IPS-NIHi11 (cell line): ENCODE measurements around the gene MIPOL1.

Experiments
- DNase-seq: peaks from one replicate; pipeline ENCODE4 v3.0.0; 2012; ENCODE audit warnings: mixed read lengths, low spot score

Gene MIPOL1

GRCh38 chr14:37597914-37598746 lies 400.4 kb downstream of the MIPOL1 start:
- DNase-seq: no peak

GRCh38 chr14:37598747-37599506 lies 401.2 kb downstream of the MIPOL1 start:
- no peak for DNase-seq

GRCh38 chr14:37599507-37600368 lies 402.0 kb downstream of the MIPOL1 start:
- no peak for DNase-seq

GRCh38 chr14:37600880-37601741 lies 403.4 kb downstream of the MIPOL1 start:
- DNase-seq: no peak

GRCh38 chr14:37601865-37602264 lies 404.1 kb downstream of the MIPOL1 start:
- DNase-seq: no peak
